NCI-H1436 treated with DMSO at 0.1 percent for 48 hours (cell line): ENCODE results near the gene MYO7A.

ENCODE experiments used
- DNase-seq: peaks from one replicate; lab custom pipeline; 2025; lab: John Stamatoyannopoulos, UW

MYO7A gene

GRCh38 chr11:77213589-77214428 is 85.8 kb downstream of the MYO7A start:
- no peak for DNase-seq

- no peak for DNase-seq
These were observed 86.5 kb downstream of the MYO7A start for GRCh38 chr11:77214557-77214956.

- no peak for DNase-seq
These were observed 87.1 kb downstream of the MYO7A start for GRCh38 chr11:77215106-77215505.

GRCh38 chr11:77217156-77217555 is 89.1 kb downstream of the MYO7A start:
- DNase-seq: no peak

- no peak for DNase-seq
These were observed 95.8 kb downstream of the MYO7A start for GRCh38 chr11:77223797-77224196.

- DNase-seq: no peak
These were observed 103.0 kb downstream of the MYO7A start for GRCh38 chr11:77230878-77231605.

- no peak for DNase-seq
These were observed 103.8 kb downstream of the MYO7A start for GRCh38 chr11:77231800-77232199.

GRCh38 chr11:77232242-77232641 is 104.2 kb downstream of the MYO7A start:
- DNase-seq: no peak

GRCh38 chr11:77233011-77233410 is 105.0 kb downstream of the MYO7A start:
- no peak for DNase-seq

- no peak for DNase-seq
These were observed 108.9 kb downstream of the MYO7A start for GRCh38 chr11:77236901-77237300.

- no peak for DNase-seq
These were observed 116.4 kb downstream of the MYO7A start for GRCh38 chr11:77244277-77245027.

GRCh38 chr11:77249427-77249826 is 121.4 kb downstream of the MYO7A start:
- DNase-seq: no peak

- no peak for DNase-seq
These were observed 123.0 kb downstream of the MYO7A start for GRCh38 chr11:77250881-77251640.

GRCh38 chr11:77252555-77253270 is 124.7 kb downstream of the MYO7A start:
- no peak for DNase-seq

GRCh38 chr11:77253690-77254089 is 125.6 kb downstream of the MYO7A start:
- no peak for DNase-seq

- no peak for DNase-seq
These were observed 131.6 kb downstream of the MYO7A start for GRCh38 chr11:77259641-77260040.

- DNase-seq: no peak
These were observed 134.8 kb downstream of the MYO7A start for GRCh38 chr11:77262803-77263202.
